SK-N-SH (cell line): ENCODE data around the gene S100A7.

Experiments
- CTCF ChIP-seq: fragments of 200-600 bp; sonication (generic); IDR thresholded peaks from 2 replicates; pipeline ENCODE4 v1.6.1; 2017; ENCODE audit warnings: antibody characterized with exemption, mild to moderate bottlenecking, moderate library complexity
- EZH2phosphoT487 ChIP-seq: fragments of 200-600 bp; sonication (generic); IDR thresholded peaks from 2 replicates; pipeline ENCODE4 v1.6.1; 2017; ENCODE audit warnings: low read depth, mixed run types, mild to moderate bottlenecking, antibody characterized with exemption, moderate library complexity, borderline replicate concordance
- FOXM1 ChIP-seq: IDR thresholded peaks from 2 replicates; pipeline ENCODE4 v1.4.0; 2012; ENCODE audit warnings: low read depth, mild to moderate bottlenecking
- MAX ChIP-seq: IDR thresholded peaks from 2 replicates; pipeline ENCODE4 v1.4.0; 2012; ENCODE audit warnings: low read depth
- MEF2A ChIP-seq: IDR thresholded peaks from 2 replicates; pipeline ENCODE4 v1.4.0; 2012; ENCODE audit warnings: low read depth, borderline replicate concordance
- REST ChIP-seq: IDR thresholded peaks from 2 replicates; pipeline ENCODE4 v1.6.1; 2012; ENCODE audit warnings: mild to moderate bottlenecking, low read depth, low read length, moderate library complexity
- SIN3A ChIP-seq: IDR thresholded peaks from 2 replicates; pipeline ENCODE4 v1.6.1; 2012; ENCODE audit warnings: low read depth, mild to moderate bottlenecking, low read length, moderate library complexity, borderline replicate concordance
- TAF1 ChIP-seq: IDR thresholded peaks from 2 replicates; pipeline ENCODE4 v1.6.1; 2012; ENCODE audit warnings: low read depth, mild to moderate bottlenecking, low read length, moderate library complexity, borderline replicate concordance

- TF ChIP-seq CTCF (no peak), EZH2phosphoT487 (no peak), REST (no peak), MEF2A (no peak), FOXM1 (no peak), SIN3A (no peak), TAF1 (no peak), MAX (no peak)
These were observed 18.5 kb upstream of the S100A7 start for GRCh38 chr1:153478692-153479618.
